GM12878 (cell line): ENCODE results near the gene MAP7D2. TPM values are rescaled to one million over a fixed set of nuclear protein-coding genes. Genes with fewer than 3 reads are reported as not detected.

Experiments
- ATAC-seq: fragments of 200-7000 bp; cut with Tn5 transposase; 3 replicates; pipeline ENCODE4 v1.9.1; 2020; ENCODE audit warnings: mild to moderate bottlenecking, moderate library complexity
- BruUV-seq: library from RNA; stranded (reverse); fragments of 400-500 nt; replicated peaks from 2 replicates; lab custom pipeline; 2021; lab: Mats Ljungman, UMichigan
- CTCF ChIA-PET: fragments of 300-600 bp; sonication (Branson Sonifier 250); formaldehyde crosslinking; extraction: SDS; loops from one replicate; lab custom pipeline; 2021; ENCODE audit warnings: inconsistent platforms; lab: Yijun Ruan, JAX
- POLR2A ChIA-PET: fragments of 350-600 bp; formaldehyde crosslinking; extraction: SDS; loops from one replicate; lab custom pipeline; 2021; ENCODE audit warnings: inconsistent platforms; lab: Charles Lee
- RAD21 ChIA-PET: fragments of 300-600 bp; sonication (Branson Sonifier 250); formaldehyde crosslinking; loops from one replicate; lab custom pipeline; 2023; ENCODE audit warnings: antibody characterized with exemption; ENCODE audit not compliant: unreplicated experiment; lab: Charles Lee
- SMC1A ChIA-PET: fragments of 300-600 bp; sonication (Branson Sonifier 250); formaldehyde crosslinking; loops from one replicate; lab custom pipeline; 2023; ENCODE audit not compliant: unreplicated experiment, uncharacterized antibody; lab: Charles Lee
- DNase-seq: peaks from one replicate; pipeline ENCODE4 v3.0.0-alpha.2; 2011; ENCODE audit warnings: low read depth, low spot score
- FAIRE-seq: peaks from 3 replicates; lab custom pipeline; 2011; peaks lifted over from hg19 to GRCh38; lab: Jason Lieb, UNC
- H2AFZ ChIP-seq: 2 replicates; pipeline ENCODE4 v1.6.0; 2011; ENCODE audit warnings: low read depth, low read length, control low read depth; ENCODE audit not compliant: control insufficient read depth
- H3K27ac ChIP-seq: 2 replicates; pipeline ENCODE4 v1.5.1; 2011; ENCODE audit warnings: control low read depth; ENCODE audit not compliant: control insufficient read depth, insufficient read depth
- H3K27me3 ChIP-seq, 2 experiments: replicated peaks in 1 of 2; 2 replicates each; pipeline versions ENCODE4 v1.6.0 to v1.6.1; 2011; ENCODE audit warnings: low read length in 1 of 2; ENCODE audit not compliant: control insufficient read depth in 2 of 2, insufficient read depth in 2 of 2
- H3K36me3 ChIP-seq, 2 experiments: 2 replicates each; pipeline ENCODE4 v1.5.1; 2011; ENCODE audit warnings: low read length in 1 of 2; ENCODE audit not compliant: control insufficient read depth in 2 of 2, insufficient read depth in 2 of 2
- H3K4me1 ChIP-seq: 2 replicates; pipeline ENCODE4 v1.6.1; 2011; ENCODE audit warnings: mild to moderate bottlenecking, low read length, moderate library complexity, mixed read lengths; ENCODE audit not compliant: control insufficient read depth, insufficient read depth
- H3K4me2 ChIP-seq: 2 replicates; pipeline ENCODE4 v1.6.0; 2011; ENCODE audit warnings: control low read depth; ENCODE audit not compliant: control insufficient read depth, insufficient read depth
- H3K4me3 ChIP-seq: fragments of 200-600 bp; sonication (generic); 2 replicates; pipeline ENCODE4 v1.5.1; 2016
- H3K79me2 ChIP-seq: 2 replicates; pipeline ENCODE4 v1.6.0; 2011; ENCODE audit warnings: low read length; ENCODE audit not compliant: control insufficient read depth, insufficient read depth
- H3K9ac ChIP-seq: 2 replicates; pipeline ENCODE4 v1.8.0; 2011; ENCODE audit warnings: low read length, control low read depth, mixed read lengths; ENCODE audit not compliant: control insufficient read depth, insufficient read depth
- H3K9me3 ChIP-seq: replicated peaks from 3 replicates; pipeline ENCODE4 v1.5.1; 2011; ENCODE audit warnings: mild to moderate bottlenecking, low read length; ENCODE audit not compliant: control insufficient read depth, insufficient read depth
- H4K20me1 ChIP-seq: 2 replicates; pipeline ENCODE4 v1.6.0; 2011; ENCODE audit not compliant: control insufficient read depth, insufficient read depth
- DPF2 ChIP-seq: fragments of 450-650 bp; IDR thresholded peaks from 2 replicates; pipeline ENCODE4 v1.6.1; 2017; ENCODE audit warnings: mild to moderate bottlenecking
- EP300 ChIP-seq, 2 experiments: fragments of 150-350 bp in 1 of 2; IDR thresholded peaks; 2 replicates each; pipeline ENCODE4 v1.6.1; 2011 to 2012; ENCODE audit warnings: low read depth in 2 of 2, low read length in 2 of 2, borderline replicate concordance in 1 of 2, improper control_type of control experiment in 1 of 2, inconsistent platforms in 1 of 2; ENCODE audit not compliant: control insufficient read depth in 1 of 2
- PRDM15 ChIP-seq: fragments of 450-650 bp; formaldehyde crosslinking; IDR thresholded peaks from 2 replicates; pipeline ENCODE4 v1.4.0; 2020; ENCODE audit warnings: mild to moderate bottlenecking, moderate library complexity
- RUNX3 ChIP-seq: IDR thresholded peaks from 2 replicates; pipeline ENCODE4 v1.6.1; 2012; ENCODE audit warnings: low read length, inconsistent platforms
- SRF ChIP-seq, 2 experiments: IDR thresholded peaks; 2 replicates each; pipeline ENCODE4 v1.6.1; 2011; ENCODE audit warnings: low read depth in 2 of 2, low read length in 2 of 2, mild to moderate bottlenecking in 1 of 2, moderate library complexity in 1 of 2
- TBL1XR1 ChIP-seq: IDR thresholded peaks from 2 replicates; pipeline ENCODE4 v1.6.1; 2012; ENCODE audit warnings: low read depth, low read length, improper control_type of control experiment
- ZNF687 ChIP-seq: fragments of 450-650 bp; IDR thresholded peaks from 2 replicates; pipeline ENCODE4 v1.6.1; 2017; ENCODE audit warnings: mild to moderate bottlenecking, moderate library complexity
- WGBS: methylation state at CpG from one replicate; pipeline ENCODE4 v1.1.6; 2016; ENCODE audit warnings: low lambda C conversion rate; ENCODE audit not compliant: insufficient replicate concordance, insufficient coverage; ENCODE audit errors: missing lambda C conversion rate; 5-methylcytosine and 5-hydroxymethylcytosine counted together
- in situ Hi-C: fragments of 300-500 bp; cut with MboI; formaldehyde crosslinking; loops from 9 replicates; pipeline ENCODE4 v1.14.3; 2018; ENCODE audit warnings: mixed read lengths
- intact Hi-C: fragments of 100-400 bp; cut with micrococcal nuclease; formaldehyde crosslinking; loops from one replicate; pipeline ENCODE4 v1.14.2; 2022; ENCODE audit not compliant: unreplicated experiment
- polyA plus RNA-seq, 11 experiments: library from polyadenylated mRNA; depleted of rRNA in 4 of 11; unstranded in 6 of 11; stranded (reverse) in 5 of 11; fragments of >200 nt; fragmentation: Nextera tagmentation in 4 of 11; fragmentation: Illumina TruSeq in 1 of 11; extraction: Ambion mirVana in 4 of 11; extraction: Trizol in 1 of 11; gene quantifications; 1 replicate in 1 of 11; 2 replicates in 10 of 11; pipeline versions ENCODE4 v1.2.1 to v1.2.3, GENCODE V29; 2011 to 2016; ENCODE audit warnings: inconsistent platforms in 2 of 11, missing spikeins in 2 of 11, low read depth in 1 of 11
- total RNA-seq, 4 experiments: library from RNA; depleted of rRNA in 3 of 4; stranded (reverse); fragments of >200 nt in 3 of 4; fragmentation: Illumina TruSeq in 1 of 4; extraction: Trizol in 1 of 4; gene quantifications; 2 replicates each; pipeline versions ENCODE4 v1.2.1 to v1.2.3, GENCODE V29; 2013 to 2021

Gene MAP7D2
- total and polyA plus RNA-seq, 10 of the 15 experiments (the other 5 are each of a cell fraction or from before 2014, with no cell fraction given): 0.06 to 18.4 (median 0.22) TPM

GRCh38 chrX:20011608-20012007, 105.1 kb downstream of the MAP7D2 start (continued):
- TF ChIP-seq ZNF687: no peak
- TF ChIP-seq EP300 (IDR thresholded peaks at IDR 0.05; ENCODE audit: borderline replicate concordance in 1 of 2, control insufficient read depth in 1 of 2, low read depth in 2 of 2, low read length in 2 of 2): no peak
- no peak for TF ChIP-seq TBL1XR1

GRCh38 chrX:20007962-20008622, 108.6 kb downstream of the MAP7D2 start:
- no peak for FAIRE-seq

More at GRCh38 chrX:20007962-20008622, 108.6 kb downstream of the MAP7D2 start:
- Histone ChIP-seq H3K27me3 (no peaks in the 10 kb centered on the region), H4K20me1 (no peaks in the 10 kb centered on the region), H3K36me3 (no peaks in the 10 kb centered on the region), H2AFZ (no peak overlapping the region), H3K9me3 (no peaks in the 10 kb centered on the region; the same call in 2 of the 3 replicates), H3K79me2 (no peaks in the 10 kb centered on the region), H3K27ac (no peak overlapping the region), H3K4me1 (no peaks in the 10 kb centered on the region), H3K4me3 (no peak overlapping the region), H3K9ac (no peak overlapping the region), H3K4me2 (no peak overlapping the region)
- RAD21 ChIA-PET: no interaction called here
- intact Hi-C loops: no loop called here
- CTCF ChIA-PET: interaction anchor here (1.1 to 1.2 kb wide), 2 partner anchors 60 to 71 kb away, joined by 3 read pairs; no protein-coding TSS in a partner anchor
- POLR2A ChIA-PET: no interaction called here
- ATAC-seq (peak; percentile 18; the same call in 1 of the 3 replicates), DNase-seq (no peak)
- 51% methylated on average over 7 of the region's 7 CpGs for WGBS
- in situ Hi-C loops: no loop called here
- SMC1A ChIA-PET: interaction anchor here (1.1 kb wide), 2 partner anchors 50 to 53 kb away, joined by 3 read pairs; no protein-coding TSS in a partner anchor
- BruUV-seq: no TSS peak
- no peak for TF ChIP-seq DPF2
- TF ChIP-seq SRF (IDR thresholded peaks at IDR 0.05; ENCODE audit: low read depth in 2 of 2, low read length in 2 of 2): no peak
- no peak for TF ChIP-seq PRDM15 (CRISPR knock-in tag)
- no peak for TF ChIP-seq RUNX3
